Measurements from ENCODE around the gene SPECC1.
"Not testable (repeated sequence)": the region's sequence is repeated elsewhere in the genome, so short reads cannot be mapped to it uniquely, and the experiment has no call there.

The SPECC1 gene

GRCh38 chr17:20010099-20010863 is 1.1 kb downstream of the SPECC1 start:
- peak in 1 of 2 donors; percentile 13 for DNase-seq

GRCh38 chr17:20010936-20011335 is 1.8 kb downstream of the SPECC1 start:
- DNase-seq: no peak

- no peak for DNase-seq
Measured at GRCh38 chr17:20012017-20012536, 2.9 kb downstream of the SPECC1 start.

GRCh38 chr17:20016475-20016992 is 7.4 kb downstream of the SPECC1 start:
- not testable (repeated sequence) for DNase-seq

GRCh38 chr17:20022701-20023100 is 13.5 kb downstream of the SPECC1 start:
- no peak for DNase-seq

GRCh38 chr17:20026960-20027359 is 17.8 kb downstream of the SPECC1 start:
- no peak for DNase-seq

GRCh38 chr17:20028443-20028842 is 19.3 kb downstream of the SPECC1 start:
- no peak for DNase-seq

- no peak for DNase-seq
Measured at GRCh38 chr17:20032636-20033035, 23.5 kb downstream of the SPECC1 start.

GRCh38 chr17:20033415-20033814 is 24.3 kb downstream of the SPECC1 start:
- DNase-seq: no peak

- no peak for DNase-seq
Measured at GRCh38 chr17:20035501-20035900, 26.3 kb downstream of the SPECC1 start.

GRCh38 chr17:20037286-20037685 is 28.1 kb downstream of the SPECC1 start:
- not testable (repeated sequence) for DNase-seq

GRCh38 chr17:20039037-20039436 is 29.9 kb downstream of the SPECC1 start:
- DNase-seq: no peak

- DNase-seq: no peak
Measured at GRCh38 chr17:20040216-20040615, 31.1 kb downstream of the SPECC1 start.

GRCh38 chr17:20043021-20043420 is 33.9 kb downstream of the SPECC1 start:
- DNase-seq: peak in 1 of 2 donors; percentile 6

- no peak for DNase-seq
Measured at GRCh38 chr17:20045476-20045875, 36.3 kb downstream of the SPECC1 start.

- no peak for DNase-seq
Measured at GRCh38 chr17:20046629-20047028, 37.5 kb downstream of the SPECC1 start.

GRCh38 chr17:20051624-20052023 is 42.5 kb downstream of the SPECC1 start:
- no peak for DNase-seq

GRCh38 chr17:20053361-20053964 is 44.3 kb downstream of the SPECC1 start:
- DNase-seq: no peak

- DNase-seq: no peak
Measured at GRCh38 chr17:20059728-20060188, 50.6 kb downstream of the SPECC1 start.

- peak; percentile 21 to 31 for DNase-seq
Measured at GRCh38 chr17:20063665-20064648, 54.8 kb downstream of the SPECC1 start.

GRCh38 chr17:20066253-20066652 is 57.1 kb downstream of the SPECC1 start:
- DNase-seq: no peak

GRCh38 chr17:20067711-20068110 is 58.6 kb downstream of the SPECC1 start:
- no peak for DNase-seq

GRCh38 chr17:20068445-20068844 is 59.3 kb downstream of the SPECC1 start:
- DNase-seq: no peak

Measured in stimulated activated CD4-positive, alpha-beta T cell treated with anti-CD3 and anti-CD28 coated beads, Interleukin-2, amount 100 ng/mL, for 24 hours (primary cell).